IMR-90 (cell line): ENCODE measurements around the gene COL5A1. TPM values are rescaled to one million over a fixed set of nuclear protein-coding genes. Genes with fewer than 3 reads are reported as not detected.

Experiments
- ATAC-seq: fragments of 200-7000 bp; cut with Tn5 transposase; 2 replicates; pipeline ENCODE4 v1.9.1; 2020; ENCODE audit warnings: low read depth, mild to moderate bottlenecking, moderate library complexity
- BruUV-seq: library from RNA; stranded (reverse); fragments of 400-500 nt; replicated peaks from 2 replicates; lab custom pipeline; 2021; lab: Mats Ljungman, UMichigan
- CTCF ChIA-PET: fragments of 300-600 bp; formaldehyde crosslinking; extraction: SDS; loops from one replicate; lab custom pipeline; 2021; ENCODE audit warnings: antibody characterized with exemption; lab: Yijun Ruan, JAX
- POLR2A ChIA-PET: fragments of 300-600 bp; sonication (Branson Sonifier 250); formaldehyde crosslinking; loops from one replicate; lab custom pipeline; 2022; ENCODE audit warnings: antibody characterized with exemption; ENCODE audit not compliant: unreplicated experiment; lab: Charles Lee
- DNase-seq: peaks from one replicate; pipeline ENCODE4 v3.0.0; 2013
- H2AFZ ChIP-seq: replicated peaks from 2 replicates; pipeline ENCODE3; 2013; ENCODE audit warnings: low read length, mild to moderate bottlenecking; ENCODE audit not compliant: poor library complexity
- H2AK5ac ChIP-seq: 2 replicates; pipeline ENCODE4 v1.6.1; 2013; ENCODE audit warnings: low read depth, low read length, inconsistent platforms
- H2AK9ac ChIP-seq: replicated peaks from 2 replicates; pipeline ENCODE3; 2013; ENCODE audit warnings: mild to moderate bottlenecking, low read depth, low read length, moderate library complexity; ENCODE audit not compliant: poor library complexity
- H2BK120ac ChIP-seq: 2 replicates; pipeline ENCODE4 v1.6.1; 2013; ENCODE audit warnings: low read depth, low read length, inconsistent platforms
- H2BK15ac ChIP-seq: 3 replicates; pipeline ENCODE4 v1.6.1; 2013; ENCODE audit warnings: low read depth, low read length, inconsistent platforms
- H2BK20ac ChIP-seq: 2 replicates; pipeline ENCODE4 v1.6.1; 2013; ENCODE audit warnings: low read depth, mild to moderate bottlenecking, inconsistent platforms, low read length, moderate library complexity
- H2BK5ac ChIP-seq: 2 replicates; pipeline ENCODE4 v1.6.1; 2013; ENCODE audit warnings: mild to moderate bottlenecking, low read depth, low read length, inconsistent platforms; ENCODE audit not compliant: poor library complexity, severe bottlenecking
- H3K14ac ChIP-seq: replicated peaks from 2 replicates; pipeline ENCODE4 v1.6.1; 2013; ENCODE audit warnings: low read depth, low read length, inconsistent platforms
- H3K18ac ChIP-seq: 2 replicates; pipeline ENCODE4 v1.6.1; 2013; ENCODE audit warnings: low read depth, low read length, control low read depth
- H3K23ac ChIP-seq: 2 replicates; pipeline ENCODE4 v1.6.1; 2013; ENCODE audit warnings: low read depth, low read length, inconsistent platforms
- H3K27ac ChIP-seq: 2 replicates; pipeline ENCODE4 v1.5.1; 2013; ENCODE audit warnings: mild to moderate bottlenecking, control low read depth, low read length; ENCODE audit not compliant: insufficient read depth
- H3K27me3 ChIP-seq: 2 replicates; pipeline ENCODE4 v1.6.1; 2013; ENCODE audit warnings: low read length; ENCODE audit not compliant: control insufficient read depth, insufficient read depth
- H3K36me3 ChIP-seq: 2 replicates; pipeline ENCODE4 v1.6.1; 2013; ENCODE audit warnings: low read length, mixed read lengths; ENCODE audit not compliant: control insufficient read depth, insufficient read depth
- H3K4ac ChIP-seq: 2 replicates; pipeline ENCODE4 v1.6.1; 2013; ENCODE audit warnings: low read depth, low read length, inconsistent platforms
- H3K4me1 ChIP-seq: 2 replicates; pipeline ENCODE4 v1.6.1; 2013; ENCODE audit warnings: low read length, mixed read lengths; ENCODE audit not compliant: control insufficient read depth, insufficient read depth
- H3K4me2 ChIP-seq: 2 replicates; pipeline ENCODE4 v1.6.1; 2013; ENCODE audit warnings: low read depth, mild to moderate bottlenecking, control low read depth, low read length, moderate library complexity
- H3K4me3 ChIP-seq: 2 replicates; pipeline ENCODE4 v1.5.1; 2013; ENCODE audit warnings: low read depth, mild to moderate bottlenecking, control low read depth, low read length, moderate library complexity; ENCODE audit not compliant: insufficient read depth
- H3K56ac ChIP-seq: 2 replicates; pipeline ENCODE4 v1.6.1; 2013; ENCODE audit warnings: low read length, inconsistent platforms; ENCODE audit not compliant: insufficient read depth; ENCODE audit errors: extremely low read depth
- H3K79me1 ChIP-seq, 2 experiments: 2 replicates each; pipeline ENCODE4 v1.6.1; 2013; ENCODE audit warnings: low read length in 2 of 2, inconsistent platforms in 1 of 2, low read depth in 1 of 2
- H3K9ac ChIP-seq: 2 replicates; pipeline ENCODE4 v1.6.1; 2013; ENCODE audit warnings: low read depth, low read length, control low read depth
- H3K9me1 ChIP-seq: 2 replicates; pipeline ENCODE4 v1.6.1; 2013; ENCODE audit warnings: low read length, inconsistent platforms; ENCODE audit not compliant: insufficient read depth
- H3K9me3 ChIP-seq: 2 replicates; pipeline ENCODE4 v1.6.1; 2013; ENCODE audit warnings: low read length; ENCODE audit not compliant: control insufficient read depth, insufficient read depth
- H4K20me1 ChIP-seq: 2 replicates; pipeline ENCODE4 v1.6.1; 2013; ENCODE audit warnings: low read length, inconsistent platforms; ENCODE audit not compliant: insufficient read depth
- H4K5ac ChIP-seq: 2 replicates; pipeline ENCODE4 v1.6.1; 2013; ENCODE audit warnings: mild to moderate bottlenecking, low read depth, low read length, control low read depth
- H4K8ac ChIP-seq, 2 experiments: 2 replicates each; pipeline ENCODE4 v1.6.1; 2013; ENCODE audit warnings: low read depth in 2 of 2, low read length in 2 of 2, control low read depth in 1 of 2, inconsistent platforms in 1 of 2
- H4K91ac ChIP-seq: 2 replicates; pipeline ENCODE4 v1.6.1; 2013; ENCODE audit warnings: low read depth, low read length, inconsistent platforms; ENCODE audit not compliant: insufficient read depth
- CEBPB ChIP-seq: IDR thresholded peaks from 2 replicates; pipeline ENCODE4 v1.6.1; 2012; ENCODE audit warnings: low read depth, low read length, improper control_type of control experiment
- CHD1 ChIP-seq: IDR thresholded peaks from 2 replicates; pipeline ENCODE4 v1.6.1; 2012; ENCODE audit warnings: low read depth, low read length, improper control_type of control experiment
- MAZ ChIP-seq: IDR thresholded peaks from 2 replicates; pipeline ENCODE4 v1.6.1; 2012; ENCODE audit warnings: low read depth, mild to moderate bottlenecking, low read length, improper control_type of control experiment, moderate library complexity, borderline replicate concordance
- POLR2A ChIP-seq: IDR thresholded peaks from 2 replicates; pipeline ENCODE4 v1.6.1; 2012; ENCODE audit warnings: mild to moderate bottlenecking, low read depth, low read length
- WGBS, 2 experiments: methylation state at CpG; one replicate each; pipeline versions ENCODE4 v1.1.5 to v1.1.7; 2013; ENCODE audit warnings: missing lambda C conversion rate in 2 of 2; ENCODE audit not compliant: insufficient read length in 1 of 2; ENCODE audit errors: extremely low coverage in 2 of 2; 5-methylcytosine and 5-hydroxymethylcytosine counted together
- dilution Hi-C: fragments of 300-500 bp; cut with HindIII; formaldehyde crosslinking; loops from one replicate; pipeline ENCODE4 v1.14.3; 2018; ENCODE audit warnings: low sequenced_read_pairs; ENCODE audit not compliant: unreplicated experiment
- in situ Hi-C: fragments of 300-500 bp; cut with MboI; formaldehyde crosslinking; loops from 3 replicates; pipeline ENCODE4 v1.14.3; 2019; ENCODE audit warnings: low sequenced_read_pairs, inconsistent platforms, mixed read lengths
- intact Hi-C: fragments of 100-400 bp; cut with micrococcal nuclease; formaldehyde crosslinking; loops from 2 replicates; pipeline ENCODE4 v1.10.0; 2022
- polyA plus RNA-seq, 3 experiments: library from polyadenylated mRNA; depleted of rRNA; stranded (reverse); fragments of >200 nt; gene quantifications; 2 replicates each; pipeline ENCODE4 v1.2.3, GENCODE V29; 2012; ENCODE audit warnings: low replicate concordance in 1 of 3
- total RNA-seq: library from RNA; depleted of rRNA; stranded (reverse); fragments of >200 nt; gene quantifications from 2 replicates; pipeline ENCODE4 v1.2.3, GENCODE V29; 2012

Gene COL5A1
- total and polyA plus RNA-seq, 2 of the 4 experiments (the other 2 are of a cell fraction), result 19.2 to 173 TPM

DNA sequence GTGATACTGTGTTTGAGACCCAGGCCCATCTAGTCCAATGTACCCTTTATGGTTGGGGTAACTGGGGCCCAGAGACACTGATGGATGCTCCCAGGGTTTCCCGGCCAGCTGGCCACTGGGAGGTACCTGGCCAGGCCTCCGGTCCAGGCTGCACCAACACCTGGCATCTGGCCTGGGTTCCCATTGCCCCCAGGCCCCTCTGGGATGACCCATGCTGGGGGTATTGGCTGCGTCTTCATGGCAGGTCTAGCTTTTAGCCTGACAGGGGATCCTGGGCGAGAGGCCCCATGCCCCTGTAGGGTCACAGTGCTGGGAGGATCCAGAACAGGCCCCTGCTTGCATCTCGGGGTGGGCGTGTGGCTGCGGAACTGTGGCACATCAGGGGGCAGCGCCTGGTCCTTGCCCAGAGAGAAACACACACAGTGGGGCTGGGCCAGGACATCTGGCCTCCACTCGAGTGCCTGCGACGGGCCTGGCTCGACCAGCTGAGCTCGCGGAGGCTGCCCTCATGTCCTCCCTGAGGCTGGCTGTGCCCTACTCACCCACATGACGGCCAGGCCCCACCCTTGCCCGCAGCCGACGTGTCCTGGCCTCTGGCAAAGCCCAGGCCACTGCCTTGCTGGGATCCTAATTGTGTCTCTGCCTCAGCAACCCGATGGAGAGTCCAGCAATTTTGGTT lies 21.5 kb upstream of the COL5A1 start:
- H2BK120ac ChIP-seq, result no peak overlapping the region
- WGBS, 2 experiments, result 96% methylated on average over 14 of the region's 19 CpGs; no CpG with 5 or more reads in 1 of the 2 experiments

More for the DNA sequence above, 21.5 kb upstream of the COL5A1 start:
- DNase-seq (no peak), ATAC-seq (no peak)
- Histone ChIP-seq H2AK5ac (no peak overlapping the region; the same call in 1 of the 2 replicates), H3K36me3 (no peaks in the 10 kb centered on the region), H4K5ac (no peak overlapping the region), H3K27ac (no peak overlapping the region), H3K4me1 (peaks cover 10% of the 10 kb centered on the region), H3K9me1 (peaks cover 13% of the 10 kb centered on the region), H3K9ac (no peak overlapping the region), H3K79me1 (0 out of 4 replicates have a peak, but pooled peaks cover 0 to 3% of the 10 kb centered on the region in 2 experiments), H2BK5ac (no peak overlapping the region), H3K4me2 (no peak overlapping the region), H2AK9ac (no peak overlapping the region), H4K20me1 (no peaks in the 10 kb centered on the region), H3K18ac (no peak overlapping the region), H2BK20ac (no peak overlapping the region), H4K91ac (no peak overlapping the region), H3K23ac (no peak overlapping the region), H2AFZ (no peak overlapping the region), H2BK15ac (no peak overlapping the region), H4K8ac (no peak overlapping the region), H3K4me3 (no peak overlapping the region), H3K27me3 (no peaks in the 10 kb centered on the region; the same call in 1 of the 2 replicates), H3K14ac (no peak overlapping the region), H3K4ac (peak overlapping the region; percentile 19; the same call in 1 of the 2 replicates), H3K56ac (no peak overlapping the region), H3K9me3 (no peaks in the 10 kb centered on the region)
- dilution Hi-C loops, result no loop called here
- ChIA-PET CTCF (no interaction called here), POLR2A (no interaction called here)
- TF ChIP-seq POLR2A, result no peak
- TF ChIP-seq CEBPB, result no peak
- TF ChIP-seq MAZ, result no peak
- no peak for TF ChIP-seq CHD1
- intact Hi-C loops, result no loop called here
- no TSS peak for BruUV-seq
- in situ Hi-C loops, result no loop called here
